Right atrium auricular region (tissue), 2 donors: ENCODE measurements around the gene CDK8. TPM values are rescaled to one million over a fixed set of nuclear protein-coding genes. Genes with fewer than 3 reads are reported as not detected.
A peak's percentile ranks its signal among the peaks of the same experiment; 100 is the strongest.

Source experiments
- DNase-seq: peaks from one replicate; pipeline ENCODE4 v3.0.0-alpha.2; 2019; ENCODE audit warnings: low spot score
- H3K27ac ChIP-seq, 2 donors: fragments of 200-600 bp; sonication (generic); 1 replicate in 1 of 2; 2 replicates in 1 of 2; pipeline ENCODE4 v1.5.1; 2016 to 2019
- H3K27me3 ChIP-seq, 2 donors: fragments of 200-600 bp; sonication (generic); one replicate each; pipeline versions ENCODE4 v1.5.1 to v1.6.0; 2017 to 2019
- H3K36me3 ChIP-seq: fragments of 200-600 bp; sonication (generic); one replicate; pipeline ENCODE4 v1.5.1; 2016
- H3K4me1 ChIP-seq, 2 donors: fragments of 200-600 bp; sonication (generic); one replicate each; pipeline versions ENCODE4 v1.5.1 to v1.6.0; 2017 to 2019
- H3K4me3 ChIP-seq, 2 donors: fragments of 200-600 bp; sonication (generic); 1 replicate in 1 of 2; 2 replicates in 1 of 2; pipeline ENCODE4 v1.5.1; 2017 to 2019; ENCODE audit warnings: mild to moderate bottlenecking in 1 of 2, moderate library complexity in 1 of 2
- H3K9me3 ChIP-seq, 2 donors: fragments of 200-600 bp; sonication (generic); one replicate each; pipeline ENCODE4 v1.5.1; 2019
- CTCF ChIP-seq, 2 donors: fragments of 200-600 bp; sonication (generic); IDR thresholded peaks; one replicate each; pipeline ENCODE4 v1.5.1; 2019; ENCODE audit warnings: antibody characterized with exemption in 2 of 2
- total RNA-seq, 2 donors: library from RNA; depleted of rRNA; stranded (reverse); fragments of >200 nt; gene quantifications; one replicate each; pipeline ENCODE4 v1.1.0, GENCODE V29; 2016

Gene CDK8
- total RNA-seq, 2 donors from 2014 or later = 8.6 to 10.4 TPM

- H3K27me3 ChIP-seq = no peaks in the 10 kb centered on the region
- H3K36me3 ChIP-seq = no peaks in the 10 kb centered on the region
- H3K9me3 ChIP-seq = no peaks in the 10 kb centered on the region
- H3K4me1 ChIP-seq = peaks cover 0 to 23% of the 10 kb centered on the region in 2 donors
- no peak overlapping the region for H3K27ac ChIP-seq
- no peak for TF ChIP-seq CTCF (IDR thresholded peaks at IDR 0.05)
- no peak overlapping the region for H3K4me3 ChIP-seq
- no peak for DNase-seq
Observed at GRCh38 chr13:26422036-26422435, 168.1 kb downstream of the CDK8 start.

- Histone ChIP-seq H3K27me3 (no peaks in the 10 kb centered on the region), H3K36me3 (no peaks in the 10 kb centered on the region), H3K4me3 (no peak overlapping the region), H3K9me3 (no peaks in the 10 kb centered on the region), H3K27ac (peak overlapping the region; percentile 69 to 73), H3K4me1 (peaks cover 0 to 23% of the 10 kb centered on the region in 2 donors)
- no peak for TF ChIP-seq CTCF (IDR thresholded peaks at IDR 0.05)
- peak; percentile 60 for DNase-seq
Observed at GRCh38 chr13:26423629-26424028, 169.7 kb downstream of the CDK8 start.

GRCh38 chr13:26424181-26424580, 170.3 kb downstream of the CDK8 start:
- H3K9me3 ChIP-seq = no peaks in the 10 kb centered on the region
- TF ChIP-seq CTCF (IDR thresholded peaks at IDR 0.05) = no peak
- peak; percentile 64 for DNase-seq
- no peaks in the 10 kb centered on the region for H3K36me3 ChIP-seq
- no peak overlapping the region for H3K4me3 ChIP-seq
- peak overlapping the region; percentile 69 to 73 for H3K27ac ChIP-seq
- H3K4me1 ChIP-seq = peaks cover 0 to 23% of the 10 kb centered on the region in 2 donors
- H3K27me3 ChIP-seq = no peaks in the 10 kb centered on the region

- peak overlapping the region; percentile 50 to 65 for H3K27ac ChIP-seq
- DNase-seq = no peak
- TF ChIP-seq CTCF (IDR thresholded peaks at IDR 0.05) = no peak
- no peak overlapping the region for H3K4me3 ChIP-seq
- no peaks in the 10 kb centered on the region for H3K36me3 ChIP-seq
- H3K4me1 ChIP-seq = peaks cover 0 to 23% of the 10 kb centered on the region in 2 donors
- H3K27me3 ChIP-seq = no peaks in the 10 kb centered on the region
- no peaks in the 10 kb centered on the region for H3K9me3 ChIP-seq
Observed at GRCh38 chr13:26425443-26426358, 171.8 kb downstream of the CDK8 start.

GRCh38 chr13:26433776-26434175, 179.8 kb downstream of the CDK8 start:
- Histone ChIP-seq H3K4me3 (no peak overlapping the region), H3K27ac (no peak overlapping the region), H3K27me3 (no peaks in the 10 kb centered on the region), H3K36me3 (no peaks in the 10 kb centered on the region), H3K9me3 (peaks cover 0 to 28% of the 10 kb centered on the region in 2 donors), H3K4me1 (no peaks in the 10 kb centered on the region)
- no peak for DNase-seq
- TF ChIP-seq CTCF (IDR thresholded peaks at IDR 0.05) = no peak
